ENCODE data around the gene PELI2.

PELI2 gene

DNA sequence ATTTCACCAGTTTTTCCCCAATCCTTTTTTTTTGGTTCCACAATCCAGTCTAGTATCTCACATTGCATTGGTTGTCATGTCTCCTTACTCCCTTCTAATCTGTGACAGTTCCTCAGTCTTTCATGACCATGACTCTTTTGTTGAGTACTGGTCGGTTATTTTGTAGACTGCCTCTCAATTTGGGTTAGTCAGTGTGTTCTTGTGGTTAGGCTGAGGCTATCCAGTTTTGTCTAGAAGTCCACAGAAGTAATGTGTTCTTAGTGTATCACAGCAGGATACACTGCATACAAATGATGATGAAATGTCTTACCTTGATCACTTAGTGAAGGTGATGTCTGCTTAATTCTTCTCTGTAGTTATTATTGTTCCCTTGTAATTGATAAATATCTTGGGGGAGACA is 24.8 kb downstream of the PELI2 start:
- TF ChIP-seq GATA2 (IDR thresholded peaks at IDR 0.05; ENCODE audit: low read depth, low read length): no peak
- TF ChIP-seq GATA3 (IDR thresholded peaks at IDR 0.05; ENCODE audit: low read depth, low read length): no peak

DNA sequence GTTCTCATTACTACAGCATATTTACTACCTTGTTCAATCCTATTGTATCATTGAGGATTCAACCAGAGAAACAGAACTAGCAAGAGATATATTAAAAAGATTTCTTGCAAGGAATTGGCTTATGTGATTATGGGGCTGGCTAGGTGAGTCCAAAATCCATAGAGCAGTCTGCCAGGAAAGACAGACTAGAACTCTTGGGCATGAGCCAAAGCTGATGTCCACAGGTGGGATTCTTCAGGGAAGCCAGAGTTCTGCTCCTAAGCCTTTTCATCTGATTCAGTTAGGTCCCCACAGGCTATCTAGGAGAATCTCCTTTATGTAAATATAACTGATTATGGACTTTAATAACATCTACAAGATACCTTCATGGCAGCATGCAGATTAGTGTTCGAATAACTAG is 26.0 kb downstream of the PELI2 start:
- TF ChIP-seq GATA3 (IDR thresholded peaks at IDR 0.05; ENCODE audit: low read depth, low read length) (no peak), GATA2 (IDR thresholded peaks at IDR 0.05; ENCODE audit: low read depth, low read length) (no peak)

DNA sequence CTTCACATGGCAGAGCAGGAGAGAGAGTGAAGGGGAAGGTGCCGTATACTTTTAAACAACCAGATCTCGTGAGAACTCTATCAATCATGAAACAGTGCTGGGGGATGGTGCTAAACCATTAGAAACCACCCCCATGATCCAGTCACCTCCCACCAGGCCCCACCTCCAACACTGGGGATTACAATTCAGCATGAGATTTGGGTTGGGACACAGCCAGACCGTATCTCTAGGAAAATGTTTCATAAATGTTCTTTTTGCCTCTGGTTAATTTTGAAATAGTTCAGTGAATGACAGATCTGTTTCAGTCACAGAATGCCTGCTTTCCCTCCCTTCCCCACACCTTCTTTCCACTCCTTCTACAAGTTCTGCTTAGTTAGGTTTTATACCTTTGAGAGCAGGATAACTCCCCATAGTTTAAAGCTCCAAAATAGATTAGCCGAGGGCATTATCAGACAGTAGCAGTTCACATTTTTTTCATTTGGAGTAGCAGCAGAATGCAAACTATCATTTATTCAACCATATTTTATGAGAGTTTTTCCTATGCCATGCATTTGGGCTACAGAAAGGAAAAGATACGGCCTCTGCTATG is 27.1 kb downstream of the PELI2 start:
- no peak for TF ChIP-seq GATA2 (IDR thresholded peaks at IDR 0.05; ENCODE audit: low read depth, low read length)

DNA sequence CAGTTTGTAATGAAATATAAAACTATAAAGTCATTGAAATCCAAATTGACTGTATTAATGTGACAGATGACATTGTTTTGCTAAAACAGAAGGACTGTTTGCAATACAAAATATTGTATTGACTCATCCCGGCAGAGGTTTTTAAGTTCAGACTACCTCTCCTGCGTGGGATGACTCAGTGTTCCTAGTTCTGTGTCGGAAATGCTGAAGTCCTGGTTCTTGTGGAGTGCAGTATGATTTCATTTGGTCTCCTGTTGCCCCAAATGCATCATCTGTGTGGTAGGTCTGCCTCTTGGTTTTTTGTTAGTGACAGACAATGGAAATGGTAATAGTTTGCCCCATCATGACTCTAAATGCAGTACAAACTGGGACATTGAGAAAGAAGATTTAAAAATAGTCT is 27.8 kb downstream of the PELI2 start:
- TF ChIP-seq GATA3 (IDR thresholded peaks at IDR 0.05; ENCODE audit: low read depth, low read length): no peak
- TF ChIP-seq GATA2 (IDR thresholded peaks at IDR 0.05; ENCODE audit: low read depth, low read length): no peak

DNA sequence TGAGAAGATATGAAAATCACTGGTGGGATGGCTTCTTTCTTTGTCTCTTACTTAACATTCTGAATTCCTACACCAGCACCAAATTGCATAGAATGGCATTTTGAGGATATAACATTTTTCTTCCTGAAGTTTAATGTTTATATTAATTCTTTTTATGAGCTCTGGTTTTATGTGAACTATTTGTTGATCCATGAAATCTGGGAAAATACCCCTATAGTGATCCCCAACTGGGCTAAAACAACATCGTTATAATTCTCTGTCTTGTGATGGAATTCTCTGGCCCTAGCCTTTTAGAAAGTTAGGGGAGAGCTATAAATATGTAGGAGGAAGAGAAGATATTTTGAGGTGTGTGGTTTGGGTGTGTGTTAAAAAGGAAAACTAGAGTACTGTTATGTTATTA is 29.2 kb downstream of the PELI2 start:
- no peak for TF ChIP-seq GATA3 (IDR thresholded peaks at IDR 0.05; ENCODE audit: low read depth, low read length)
- no peak for TF ChIP-seq GATA2 (IDR thresholded peaks at IDR 0.05; ENCODE audit: low read depth, low read length)

DNA sequence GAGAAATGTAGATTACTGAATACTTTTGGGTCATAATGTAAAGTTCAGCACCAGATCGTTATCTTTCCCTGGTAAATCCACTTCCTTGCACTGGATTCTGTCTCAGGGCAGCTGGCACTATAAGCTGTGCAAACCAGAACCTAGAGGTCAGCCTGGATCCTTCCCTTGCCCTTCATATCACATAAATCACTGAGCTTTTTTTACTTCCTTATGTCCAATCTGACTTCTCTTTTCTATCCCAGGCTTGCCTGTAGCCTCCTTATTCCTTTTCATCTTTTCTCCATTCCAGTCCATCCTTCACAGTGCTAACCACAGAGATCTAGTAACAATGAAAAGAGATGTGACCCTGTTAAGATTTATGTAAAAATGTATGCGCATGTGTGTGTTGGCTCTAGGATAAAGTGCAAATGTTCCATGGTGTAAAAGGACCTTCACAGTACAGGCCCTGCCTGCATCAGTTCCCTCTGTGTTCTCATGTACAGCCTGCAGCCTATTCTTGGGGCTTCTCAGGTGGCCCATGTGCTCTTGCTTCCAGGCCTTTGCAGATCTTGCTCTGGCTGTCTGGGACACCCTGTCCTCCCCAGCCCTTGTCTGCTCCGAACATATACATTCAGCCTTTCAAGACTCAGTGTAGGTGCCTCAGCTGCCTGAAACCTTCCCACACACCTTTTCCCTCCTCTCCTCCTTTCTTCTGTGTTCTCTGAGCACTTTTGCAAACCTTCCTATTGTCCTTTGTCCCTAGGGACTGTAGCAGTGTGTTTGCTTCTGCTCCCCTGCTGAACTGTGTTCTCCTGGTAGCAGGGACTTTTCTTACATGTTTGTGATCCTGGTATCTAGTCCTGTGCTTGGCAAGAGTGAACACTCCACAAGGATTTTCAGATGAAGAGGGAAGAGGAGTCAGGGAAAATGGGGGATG is 30.0 kb downstream of the PELI2 start:
- no peak for TF ChIP-seq GATA3 (IDR thresholded peaks at IDR 0.05; ENCODE audit: low read depth, low read length)
- no peak for TF ChIP-seq GATA2 (IDR thresholded peaks at IDR 0.05; ENCODE audit: low read depth, low read length)

DNA sequence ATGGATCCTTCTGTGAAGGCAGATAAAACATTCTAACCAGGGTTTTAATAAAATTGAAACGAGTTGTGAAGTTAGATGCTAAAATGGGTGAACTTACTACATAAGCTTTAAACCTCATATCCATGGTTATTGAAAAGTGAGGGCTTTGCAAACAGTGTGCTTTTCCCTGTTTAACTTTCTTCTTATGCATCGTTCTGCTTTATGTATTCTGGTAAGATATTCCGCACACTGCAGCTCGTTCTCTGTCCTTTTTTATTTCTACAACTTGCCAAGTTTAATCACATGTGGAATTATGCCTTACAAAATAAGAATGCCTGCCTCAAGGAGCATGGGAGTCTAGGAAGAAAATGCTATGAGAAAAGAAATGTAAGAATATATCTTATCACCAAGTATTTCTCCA is 30.9 kb downstream of the PELI2 start:
- TF ChIP-seq GATA2 (IDR thresholded peaks at IDR 0.05; ENCODE audit: low read depth, low read length): no peak
- no peak for TF ChIP-seq GATA3 (IDR thresholded peaks at IDR 0.05; ENCODE audit: low read depth, low read length)

DNA sequence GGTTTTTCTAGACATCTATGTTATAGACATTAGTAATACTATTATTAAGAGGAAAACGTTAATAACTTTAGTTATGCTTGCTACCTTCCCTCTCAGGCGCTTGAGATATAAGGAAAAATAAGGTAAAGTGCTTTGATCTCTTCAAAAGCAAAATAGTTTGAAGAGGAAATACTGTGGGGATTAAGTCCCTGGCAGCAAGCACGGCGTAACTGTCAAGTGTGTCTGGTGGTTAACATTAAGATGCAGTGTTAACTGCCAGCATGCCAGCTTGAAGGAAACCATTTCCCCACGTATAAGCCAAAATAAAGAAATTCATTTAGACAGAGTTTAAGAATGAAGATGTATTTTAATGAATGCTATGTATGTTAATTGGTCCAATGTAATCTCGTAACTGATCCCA is 31.8 kb downstream of the PELI2 start:
- TF ChIP-seq GATA3 (IDR thresholded peaks at IDR 0.05; ENCODE audit: low read depth, low read length) (no peak), GATA2 (IDR thresholded peaks at IDR 0.05; ENCODE audit: low read depth, low read length) (no peak)

DNA sequence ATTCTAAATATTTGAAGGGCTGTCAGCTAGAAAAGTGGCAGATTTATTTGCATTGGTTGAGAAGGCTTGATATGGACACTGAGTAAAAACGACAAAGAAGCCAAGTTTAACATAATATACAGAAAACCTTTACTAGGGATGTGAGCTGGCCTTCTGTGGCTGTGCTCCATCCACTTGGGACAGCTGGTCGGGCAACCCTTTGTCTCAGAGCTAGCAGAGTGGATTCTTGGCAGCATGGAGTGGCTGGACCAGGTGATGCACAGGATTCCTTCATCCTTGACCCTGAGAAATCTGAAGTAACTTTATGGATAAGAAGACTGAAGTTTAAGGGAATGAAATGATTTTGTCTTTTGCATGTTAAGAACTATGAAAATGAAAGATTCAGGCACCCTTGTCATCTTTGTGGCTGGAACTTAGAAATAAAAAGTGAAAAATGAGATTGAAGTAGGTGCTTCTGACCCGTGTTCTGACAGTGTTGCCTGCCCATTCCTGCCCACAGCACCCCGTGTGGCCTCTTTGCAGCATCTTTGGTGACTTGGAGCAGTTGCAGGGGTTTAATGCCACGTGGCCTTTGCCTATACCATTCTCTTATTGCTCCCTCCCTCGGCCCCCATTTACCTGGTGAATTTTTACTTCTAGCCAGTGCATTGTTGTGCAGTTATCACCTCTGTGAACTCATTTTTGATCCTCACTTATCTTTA is 32.6 kb downstream of the PELI2 start:
- TF ChIP-seq GATA3 (IDR thresholded peaks at IDR 0.05; ENCODE audit: low read depth, low read length): no peak
- no peak for TF ChIP-seq GATA2 (IDR thresholded peaks at IDR 0.05; ENCODE audit: low read depth, low read length)

DNA sequence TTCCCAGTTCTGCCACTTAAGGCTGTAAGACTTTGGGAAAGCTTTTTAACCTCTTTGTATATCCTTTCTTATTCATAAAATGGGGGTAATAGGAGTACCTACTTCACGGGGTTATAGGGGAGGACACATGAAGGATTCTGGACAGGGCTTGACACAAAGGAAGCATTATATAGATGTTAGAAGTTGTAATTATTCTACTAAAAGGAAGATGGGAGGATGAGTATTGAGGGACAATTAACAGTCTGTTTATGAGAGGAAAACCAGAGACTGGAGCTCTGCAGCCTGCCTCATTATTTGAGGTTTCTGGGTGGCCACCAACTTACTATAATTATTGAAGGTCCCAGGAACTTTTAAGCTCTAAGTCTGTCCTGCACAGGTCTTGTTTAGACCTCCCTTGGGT is 34.0 kb downstream of the PELI2 start:
- TF ChIP-seq GATA2 (IDR thresholded peaks at IDR 0.05; ENCODE audit: low read depth, low read length): no peak
- no peak for TF ChIP-seq GATA3 (IDR thresholded peaks at IDR 0.05; ENCODE audit: low read depth, low read length)

DNA sequence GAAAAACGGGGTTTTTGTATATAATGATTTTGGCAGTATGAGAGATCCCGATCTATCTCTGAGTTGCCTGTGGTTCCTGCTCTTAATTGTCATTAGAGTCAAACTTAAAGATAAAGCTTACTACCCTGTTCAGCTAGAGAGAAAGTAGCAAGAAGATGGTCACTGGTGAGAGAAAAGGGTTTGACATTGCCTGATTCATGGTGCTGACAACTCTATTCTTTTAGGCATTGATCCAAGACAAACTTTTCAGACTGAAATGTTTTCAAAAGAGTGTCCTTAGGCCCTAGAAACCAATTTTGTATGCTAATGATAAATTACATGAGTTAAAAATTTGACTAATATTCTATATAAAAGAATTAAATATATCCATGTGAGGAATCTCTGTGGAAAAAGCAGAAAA is 35.1 kb downstream of the PELI2 start:
- TF ChIP-seq GATA3 (IDR thresholded peaks at IDR 0.05; ENCODE audit: low read depth, low read length) (no peak), GATA2 (IDR thresholded peaks at IDR 0.05; ENCODE audit: low read depth, low read length) (no peak)

DNA sequence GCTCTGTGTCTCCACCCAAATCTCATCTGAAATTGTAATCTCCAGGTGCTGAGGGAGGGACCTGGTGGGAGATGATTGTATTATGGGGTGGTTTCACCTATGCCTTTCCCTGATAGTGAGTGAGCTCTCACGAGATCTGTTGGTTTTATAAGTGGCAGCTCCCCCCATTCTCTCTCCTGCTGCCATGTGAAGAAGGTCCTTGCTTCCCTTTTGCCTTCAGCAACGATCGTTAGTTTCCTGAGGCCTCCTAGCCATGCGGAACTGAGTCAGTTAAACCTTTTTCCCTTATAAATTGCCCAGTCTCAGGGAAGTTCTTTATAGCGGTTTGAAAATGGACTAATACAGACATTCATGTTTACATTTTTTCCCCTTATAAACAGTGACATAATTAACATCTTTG is 36.1 kb downstream of the PELI2 start:
- no peak for TF ChIP-seq GATA3 (IDR thresholded peaks at IDR 0.05; ENCODE audit: low read depth, low read length)
- TF ChIP-seq GATA2 (IDR thresholded peaks at IDR 0.05; ENCODE audit: low read depth, low read length): no peak

DNA sequence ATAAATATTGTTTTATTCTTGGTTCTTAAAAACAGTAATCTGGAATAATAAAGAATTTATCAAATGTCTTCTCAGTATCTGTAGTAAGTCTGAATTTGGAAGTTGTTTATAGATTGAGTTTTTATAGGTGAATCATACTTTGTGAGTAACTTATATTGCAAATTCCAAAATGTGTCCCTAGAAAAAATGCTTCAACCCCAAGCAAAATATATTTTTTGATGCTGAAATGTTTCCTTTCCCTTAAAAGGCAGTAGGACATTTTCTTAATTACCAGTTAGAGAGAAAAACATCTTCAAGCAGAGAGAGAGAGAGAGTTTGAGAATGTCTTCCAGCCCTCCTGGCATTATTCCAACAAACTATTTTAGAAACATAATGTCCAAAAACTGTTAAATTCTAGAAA is 37.9 kb downstream of the PELI2 start:
- TF ChIP-seq GATA2 (IDR thresholded peaks at IDR 0.05; ENCODE audit: low read depth, low read length) (no peak), GATA3 (IDR thresholded peaks at IDR 0.05; ENCODE audit: low read depth, low read length) (no peak)

DNA sequence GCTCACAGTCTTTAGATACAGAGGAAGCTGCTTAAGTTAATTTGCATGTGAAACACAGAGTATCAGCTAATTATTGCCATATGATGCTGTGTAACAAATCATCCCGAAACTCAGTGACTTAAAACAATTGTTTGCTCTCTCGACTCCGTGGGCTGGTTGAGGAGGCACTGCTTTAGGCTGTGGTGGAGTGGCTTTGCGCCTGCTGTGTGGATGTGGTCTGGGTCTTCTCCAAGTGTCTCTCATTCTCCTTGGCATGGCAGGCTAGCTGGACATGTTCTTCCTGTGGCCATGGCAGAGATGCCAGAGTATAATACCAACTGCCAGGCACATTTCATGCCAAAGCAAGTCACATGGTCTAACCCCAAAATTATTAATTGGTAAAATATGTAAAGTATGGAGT is 40.9 kb downstream of the PELI2 start:
- TF ChIP-seq GATA3 (IDR thresholded peaks at IDR 0.05; ENCODE audit: low read depth, low read length) (no peak), GATA2 (IDR thresholded peaks at IDR 0.05; ENCODE audit: low read depth, low read length) (no peak)

DNA sequence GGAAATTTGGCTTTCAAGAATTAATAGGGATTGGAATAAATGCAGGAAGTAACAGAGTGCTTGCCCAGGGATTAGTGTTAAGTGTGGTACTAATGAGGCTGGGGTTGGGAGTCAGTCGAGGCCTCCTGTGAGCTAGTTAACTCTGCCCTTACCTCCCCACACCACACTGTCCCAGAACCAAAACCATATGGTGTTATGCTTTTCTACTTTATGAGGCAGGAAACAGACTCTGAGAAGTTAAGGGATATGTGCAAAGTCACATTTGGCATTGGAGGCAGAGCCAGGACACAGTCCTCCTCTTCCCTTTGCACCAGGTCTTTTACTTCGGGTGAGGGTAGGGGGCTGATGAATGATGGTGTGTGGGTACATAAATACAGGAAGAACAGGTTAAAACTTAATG is 41.9 kb downstream of the PELI2 start:
- no peak for TF ChIP-seq GATA2 (IDR thresholded peaks at IDR 0.05; ENCODE audit: low read depth, low read length)
- TF ChIP-seq GATA3 (IDR thresholded peaks at IDR 0.05; ENCODE audit: low read depth, low read length): no peak

Measured in SH-SY5Y (cell line).